GM19035 (cell line): Measurements from ENCODE around the gene NMBR.
"Not testable (repeated sequence)": the region's sequence is repeated elsewhere in the genome, so short reads cannot be mapped to it uniquely, and the experiment has no call there.

ENCODE experiments used
- ATAC-seq: cut with Tn5 transposase; IDR thresholded peaks from one replicate; pipeline ENCODE4 v1.9.1; 2021; ENCODE audit not compliant: unreplicated experiment

Gene NMBR

DNA sequence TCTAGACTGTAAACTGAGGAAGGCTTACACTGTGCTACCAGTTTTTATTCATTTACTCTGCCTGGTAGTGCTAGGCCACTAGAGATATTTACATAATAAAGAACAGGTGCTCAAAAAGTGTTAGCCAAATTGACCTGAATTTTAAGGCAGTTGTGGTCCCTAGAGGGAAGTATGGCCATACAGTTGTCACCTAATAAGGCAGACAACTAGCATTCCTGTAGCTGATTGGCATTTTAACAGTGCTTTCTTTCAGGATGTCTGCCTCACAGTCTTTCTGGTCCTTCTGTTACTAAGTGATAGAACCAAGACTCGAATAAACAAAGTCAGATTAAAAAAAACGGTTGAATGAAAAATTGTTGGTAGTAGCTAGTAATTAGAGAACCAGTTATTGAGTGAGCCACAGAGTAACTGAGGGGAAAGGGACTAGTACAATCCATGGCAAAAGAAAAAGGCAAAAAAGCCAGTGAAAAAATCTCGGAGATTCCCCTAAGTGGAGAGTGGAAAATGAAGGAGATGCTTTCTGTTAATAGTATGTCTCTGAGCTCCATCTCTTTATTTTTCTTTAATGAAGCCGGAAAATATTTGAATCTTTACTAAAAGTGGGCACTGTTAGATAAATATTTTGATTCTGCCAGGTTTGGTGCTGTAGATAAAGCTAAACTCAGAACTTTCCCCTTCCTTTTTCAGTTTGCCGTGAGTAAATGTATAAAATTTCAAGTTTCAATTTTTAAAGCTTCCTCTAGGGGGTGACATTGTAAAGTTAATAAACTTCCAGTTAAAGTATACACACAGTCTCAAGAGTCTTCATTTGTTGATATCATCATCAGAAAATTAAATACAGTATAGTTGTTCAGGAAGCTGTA is 9.2 kb upstream of the NMBR start:
- no peak for ATAC-seq

DNA sequence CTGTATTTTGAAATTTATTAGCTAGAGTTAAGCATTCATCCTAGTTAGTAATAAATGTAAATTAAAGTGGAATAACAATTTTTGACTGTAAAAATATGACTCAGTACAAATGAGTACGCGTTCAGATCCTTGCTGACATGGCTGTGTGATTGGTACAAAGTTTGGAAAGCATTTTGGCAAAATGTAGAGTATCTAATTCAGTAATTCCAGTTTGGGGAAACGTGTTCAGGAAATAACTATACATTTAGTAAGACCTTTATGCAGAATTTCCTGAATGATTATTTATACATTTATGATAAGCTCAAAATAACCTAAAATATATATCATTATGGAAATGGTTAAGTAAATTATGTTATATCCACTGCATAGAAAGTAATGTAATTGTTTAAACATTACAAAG is 8.2 kb upstream of the NMBR start:
- no peak for ATAC-seq

GRCh38 chr6:142154336-142154735 is 7.4 kb upstream of the NMBR start:
- no peak for ATAC-seq

- ATAC-seq: no peak
Measured at GRCh38 chr6:142153196-142153595, 6.3 kb upstream of the NMBR start.

DNA sequence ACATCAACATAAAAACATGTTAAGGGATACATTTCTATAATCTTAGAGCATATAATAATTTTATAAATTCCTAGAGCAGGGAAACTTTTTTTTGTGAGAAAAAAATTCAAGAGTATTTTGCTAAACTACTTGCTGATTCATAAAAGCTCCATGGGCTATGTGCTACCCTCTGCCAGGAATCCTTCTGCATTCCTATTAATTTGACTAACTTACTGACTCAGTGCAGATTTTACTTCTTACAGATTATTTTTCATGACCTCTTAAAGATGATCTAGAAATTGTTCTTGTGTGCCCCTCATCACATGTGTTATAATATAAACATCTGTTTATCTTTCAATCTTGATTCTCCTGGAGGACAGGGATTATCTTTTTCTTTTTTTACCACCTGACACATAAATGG is 5.8 kb upstream of the NMBR start:
- ATAC-seq: no peak

GRCh38 chr6:142141531-142141930 is 5.4 kb downstream of the NMBR start:
- not testable (repeated sequence) for ATAC-seq

DNA sequence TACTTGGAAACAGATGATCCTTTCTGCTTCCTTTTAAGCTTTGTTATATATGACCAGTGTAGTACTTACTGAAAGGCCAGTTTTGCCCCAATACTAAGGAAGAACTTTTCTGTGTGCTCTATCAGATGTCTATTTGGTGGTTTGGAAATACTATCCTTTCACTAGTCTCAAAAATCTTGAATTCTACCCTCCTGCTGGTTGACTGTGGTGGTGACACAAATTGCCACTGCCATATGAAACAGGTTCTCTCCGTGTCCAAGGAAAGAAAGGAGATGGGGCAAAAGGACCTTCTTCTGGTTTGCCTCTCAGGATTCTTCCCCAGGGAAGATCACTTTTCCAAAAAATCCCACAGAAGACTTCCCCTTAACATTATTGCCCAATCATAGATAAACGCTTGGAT is 8.0 kb downstream of the NMBR start:
- no peak for ATAC-seq

DNA sequence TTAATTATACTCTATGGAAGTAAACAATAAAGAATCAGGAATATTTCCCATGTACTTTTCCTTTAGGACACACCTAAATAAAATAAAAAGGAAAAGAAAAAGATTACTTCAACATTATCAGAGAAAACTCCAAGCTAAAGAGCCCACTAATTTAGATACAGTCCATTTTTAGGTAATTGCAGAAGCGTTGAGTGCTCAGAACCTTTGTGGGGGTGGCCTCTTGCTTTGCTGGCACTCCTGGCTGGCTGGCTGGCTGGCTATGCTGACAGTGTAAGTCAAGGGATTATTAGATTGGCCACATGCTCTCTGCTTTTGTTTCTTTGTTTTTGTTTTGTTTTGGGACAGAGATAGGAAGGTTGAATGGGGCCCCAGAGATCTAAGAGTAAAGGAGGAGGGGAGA is 14.3 kb downstream of the NMBR start, which contains the start of gene GJE1:
GJE1 (plus strand) TSS at position 301 of the 400 bp plus-strand sequence. CDS start 234 bp downstream, outside the sequence.
- no peak for ATAC-seq

GRCh38 chr6:142130814-142131213 is 16.1 kb downstream of the NMBR start:
- ATAC-seq: no peak

GRCh38 chr6:142121342-142121741 is 25.6 kb downstream of the NMBR start:
- no peak for ATAC-seq

DNA sequence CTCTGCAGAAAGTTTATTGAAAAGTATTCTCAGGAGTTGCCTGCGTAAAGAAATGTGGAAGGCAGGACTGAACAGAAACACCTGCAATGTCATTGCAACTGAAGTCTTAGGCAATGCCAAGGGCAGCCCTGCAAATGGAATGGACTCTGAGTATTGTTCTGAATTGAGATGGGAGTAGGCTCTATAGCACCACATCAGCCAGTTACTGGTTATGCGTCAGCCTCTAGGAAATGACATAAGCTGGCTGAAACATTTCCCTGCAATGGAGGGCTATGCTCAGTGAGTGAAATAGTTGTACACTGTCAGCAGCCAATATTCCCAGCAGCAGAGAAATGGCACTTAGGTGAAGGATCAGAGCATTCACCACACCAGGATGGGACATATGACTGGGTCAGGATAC is 28.0 kb downstream of the NMBR start:
- no peak for ATAC-seq

GRCh38 chr6:142118328-142118727 is 28.6 kb downstream of the NMBR start:
- ATAC-seq: no peak

DNA sequence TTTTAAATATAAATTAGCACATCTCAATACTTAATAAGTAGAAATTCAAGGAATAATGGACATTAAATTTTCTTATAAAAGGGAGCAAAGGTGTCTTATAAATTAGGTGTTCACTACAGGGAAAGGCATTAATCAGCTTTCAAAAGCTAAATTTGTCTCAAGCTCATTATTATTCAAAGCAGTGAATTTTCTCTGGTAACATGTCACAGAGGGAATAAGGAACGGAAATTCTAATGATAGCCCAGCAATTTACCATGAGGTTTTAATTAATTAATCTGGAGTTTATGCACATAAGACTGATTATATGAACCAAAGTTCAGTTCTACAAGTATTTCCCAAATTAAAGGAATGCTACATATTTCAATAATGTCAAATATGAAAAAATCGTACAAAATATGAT is 29.6 kb downstream of the NMBR start:
- no peak for ATAC-seq

- peak; percentile 82 for ATAC-seq
Measured at GRCh38 chr6:142112451-142113061, 34.4 kb downstream of the NMBR start.

- not testable (repeated sequence) for ATAC-seq
Measured at GRCh38 chr6:142110820-142111219, 36.1 kb downstream of the NMBR start.

- ATAC-seq: not testable (repeated sequence)
Measured at GRCh38 chr6:142104820-142105219, 42.1 kb downstream of the NMBR start.

DNA sequence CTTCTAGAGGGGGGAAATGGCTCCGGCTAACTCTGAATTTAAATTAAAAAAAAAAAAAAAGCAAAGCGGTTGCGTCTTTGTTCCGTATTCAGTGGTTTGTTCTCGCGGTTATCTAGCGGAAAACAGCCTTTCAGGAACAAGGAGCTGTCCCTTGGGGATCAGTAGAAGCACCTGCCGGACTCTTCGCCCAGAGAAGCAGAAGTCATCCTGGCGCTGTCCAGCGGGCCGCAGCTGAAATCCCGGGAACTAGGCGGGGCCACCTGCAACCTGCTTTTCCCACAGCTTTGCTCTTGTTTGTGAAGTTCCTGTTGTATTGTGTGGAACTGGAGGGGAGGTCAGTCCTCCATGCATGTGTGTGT is 58.1 kb downstream of the NMBR start:
- no peak for ATAC-seq

GRCh38 chr6:142087950-142088857 is 58.7 kb downstream of the NMBR start:
- ATAC-seq: no peak

GRCh38 chr6:142079130-142079529 is 67.8 kb downstream of the NMBR start:
- ATAC-seq: no peak

DNA sequence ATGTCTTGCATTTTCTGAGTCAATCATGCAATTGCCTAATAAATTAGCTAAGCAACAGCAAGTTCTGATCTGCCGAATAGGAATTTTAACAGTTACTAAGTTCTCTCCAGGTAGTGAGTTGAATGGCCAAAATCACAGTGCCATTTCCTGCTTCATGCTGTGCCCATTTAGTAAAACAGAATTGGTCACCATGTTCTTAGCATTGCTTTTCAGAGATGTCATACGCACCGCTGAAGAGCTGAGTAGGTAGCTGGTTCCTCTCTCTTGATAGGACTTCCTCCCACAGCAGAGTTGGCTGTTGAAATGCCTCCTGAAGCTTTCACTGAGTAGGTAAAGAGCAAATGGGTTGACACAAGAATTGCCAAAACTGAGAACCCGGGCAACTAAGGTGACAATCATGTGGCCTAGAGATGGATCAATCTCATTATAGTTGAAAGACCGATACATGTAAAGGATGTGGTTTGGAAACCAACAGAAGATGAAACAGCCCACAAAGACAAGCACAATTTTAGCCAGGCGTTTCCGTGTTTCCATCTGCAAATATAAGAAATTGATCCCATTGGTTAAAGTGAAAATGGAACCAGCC is 71.3 kb downstream of the NMBR start:
- no peak for ATAC-seq

GRCh38 chr6:142074516-142074915 is 72.4 kb downstream of the NMBR start:
- ATAC-seq: no peak
